GM12878 (cell line): ENCODE results near the gene SPI1. TPM values are rescaled to one million over a fixed set of nuclear protein-coding genes. Genes with fewer than 3 reads are reported as not detected.

Source experiments
- ATF7 ChIP-seq: fragments of 450-650 bp; IDR thresholded peaks from 2 replicates; pipeline ENCODE4 v1.6.1; 2016; ENCODE audit warnings: low read depth, mild to moderate bottlenecking
- E2F4 ChIP-seq: IDR thresholded peaks from 2 replicates; pipeline ENCODE4 v1.6.1; 2012; ENCODE audit warnings: low read depth, low read length, improper control_type of control experiment
- EZH2 ChIP-seq: IDR thresholded peaks from 2 replicates; pipeline ENCODE4 v1.6.1; 2012; ENCODE audit warnings: low read depth, mild to moderate bottlenecking, control low read depth, inconsistent platforms, low read length, borderline replicate concordance; ENCODE audit not compliant: control insufficient read depth
- IRF4 ChIP-seq: IDR thresholded peaks from 2 replicates; pipeline ENCODE4 v1.6.1; 2011; ENCODE audit warnings: low read depth, low read length
- MEF2A ChIP-seq: IDR thresholded peaks from 2 replicates; pipeline ENCODE4 v1.6.1; 2011; ENCODE audit warnings: low read depth, mild to moderate bottlenecking, low read length, moderate library complexity; ENCODE audit not compliant: insufficient read depth
- MEF2B ChIP-seq: fragments of 450-650 bp; IDR thresholded peaks from 2 replicates; pipeline ENCODE4 v1.6.1; 2018; ENCODE audit warnings: mild to moderate bottlenecking, moderate library complexity; ENCODE audit not compliant: partially characterized antibody, poor library complexity, severe bottlenecking
- MLLT1 ChIP-seq: fragments of 450-650 bp; IDR thresholded peaks from 2 replicates; pipeline ENCODE4 v1.6.1; 2016; ENCODE audit warnings: mild to moderate bottlenecking
- REST ChIP-seq: IDR thresholded peaks from 2 replicates; pipeline ENCODE4 v1.6.1; 2012; ENCODE audit warnings: mild to moderate bottlenecking, low read depth, low read length
- polyA plus RNA-seq, 11 experiments: library from polyadenylated mRNA; depleted of rRNA in 4 of 11; unstranded in 6 of 11; stranded (reverse) in 5 of 11; fragments of >200 nt; fragmentation: Nextera tagmentation in 4 of 11; fragmentation: Illumina TruSeq in 1 of 11; extraction: Ambion mirVana in 4 of 11; extraction: Trizol in 1 of 11; gene quantifications; 1 replicate in 1 of 11; 2 replicates in 10 of 11; pipeline versions ENCODE4 v1.2.1 to v1.2.3, GENCODE V29; 2011 to 2016; ENCODE audit warnings: inconsistent platforms in 2 of 11, missing spikeins in 2 of 11, low read depth in 1 of 11
- total RNA-seq, 4 experiments: library from RNA; depleted of rRNA in 3 of 4; stranded (reverse); fragments of >200 nt in 3 of 4; fragmentation: Illumina TruSeq in 1 of 4; extraction: Trizol in 1 of 4; gene quantifications; 2 replicates each; pipeline versions ENCODE4 v1.2.1 to v1.2.3, GENCODE V29; 2013 to 2021

The SPI1 gene
- total and polyA plus RNA-seq, 10 of the 15 experiments (the other 5 are each of a cell fraction or from before 2014, with no cell fraction given): 0.05 to 31.1 (median 9.7) TPM

- TF ChIP-seq MEF2B (no peak), ATF7 (no peak), IRF4 (no peak), E2F4 (no peak), MEF2A (no peak), EZH2 (no peak), MLLT1 (no peak), REST (no peak)
Measured at GRCh38 chr11:47392546-47393162, 14.3 kb upstream of the SPI1 start (continued).
